VCaP (cell line): ENCODE data around the gene RFTN2.

ENCODE experiments used
- H3K27ac ChIP-seq: fragments of 450-650 bp; 2 replicates; pipeline ENCODE4 v1.5.1; 2017
- TF ChIP-seq, protein P1 (sequence below): fragments of 450-650 bp; conservative IDR thresholded peaks from 2 replicates; pipeline ENCODE4 v1.5.1; 2017; ENCODE audit warnings: mild to moderate bottlenecking, moderate library complexity

Gene RFTN2

DNA sequence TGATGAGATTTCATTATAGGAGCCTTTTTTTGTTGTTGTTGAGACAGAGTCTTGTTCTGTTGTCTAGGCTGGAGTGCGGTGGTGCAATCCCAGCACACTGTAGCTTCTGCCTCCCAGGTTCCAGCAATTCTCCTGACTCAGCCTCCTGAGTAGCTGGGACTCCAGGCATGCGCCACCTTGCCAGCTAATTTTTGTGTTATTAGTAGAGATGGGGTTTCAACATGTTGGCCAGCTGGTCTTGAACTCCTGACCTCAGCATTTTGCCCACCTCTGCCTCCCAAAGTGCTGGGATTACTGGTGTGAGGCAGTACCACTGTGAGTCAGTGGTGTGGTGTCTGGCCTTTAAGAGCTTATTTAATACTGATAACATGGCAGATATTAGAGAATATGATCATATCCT lies 99.4 kb downstream of the RFTN2 start:
- H3K27ac ChIP-seq, result peak overlapping the region; percentile 61
- TF ChIP-seq, protein P1, sequence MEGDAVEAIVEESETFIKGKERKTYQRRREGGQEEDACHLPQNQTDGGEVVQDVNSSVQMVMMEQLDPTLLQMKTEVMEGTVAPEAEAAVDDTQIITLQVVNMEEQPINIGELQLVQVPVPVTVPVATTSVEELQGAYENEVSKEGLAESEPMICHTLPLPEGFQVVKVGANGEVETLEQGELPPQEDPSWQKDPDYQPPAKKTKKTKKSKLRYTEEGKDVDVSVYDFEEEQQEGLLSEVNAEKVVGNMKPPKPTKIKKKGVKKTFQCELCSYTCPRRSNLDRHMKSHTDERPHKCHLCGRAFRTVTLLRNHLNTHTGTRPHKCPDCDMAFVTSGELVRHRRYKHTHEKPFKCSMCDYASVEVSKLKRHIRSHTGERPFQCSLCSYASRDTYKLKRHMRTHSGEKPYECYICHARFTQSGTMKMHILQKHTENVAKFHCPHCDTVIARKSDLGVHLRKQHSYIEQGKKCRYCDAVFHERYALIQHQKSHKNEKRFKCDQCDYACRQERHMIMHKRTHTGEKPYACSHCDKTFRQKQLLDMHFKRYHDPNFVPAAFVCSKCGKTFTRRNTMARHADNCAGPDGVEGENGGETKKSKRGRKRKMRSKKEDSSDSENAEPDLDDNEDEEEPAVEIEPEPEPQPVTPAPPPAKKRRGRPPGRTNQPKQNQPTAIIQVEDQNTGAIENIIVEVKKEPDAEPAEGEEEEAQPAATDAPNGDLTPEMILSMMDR, result no peak

GRCh38 chr2:197573608-197574007 lies 101.8 kb downstream of the RFTN2 start:
- H3K27ac ChIP-seq, result no peak overlapping the region
- TF ChIP-seq, protein P1, result no peak

DNA sequence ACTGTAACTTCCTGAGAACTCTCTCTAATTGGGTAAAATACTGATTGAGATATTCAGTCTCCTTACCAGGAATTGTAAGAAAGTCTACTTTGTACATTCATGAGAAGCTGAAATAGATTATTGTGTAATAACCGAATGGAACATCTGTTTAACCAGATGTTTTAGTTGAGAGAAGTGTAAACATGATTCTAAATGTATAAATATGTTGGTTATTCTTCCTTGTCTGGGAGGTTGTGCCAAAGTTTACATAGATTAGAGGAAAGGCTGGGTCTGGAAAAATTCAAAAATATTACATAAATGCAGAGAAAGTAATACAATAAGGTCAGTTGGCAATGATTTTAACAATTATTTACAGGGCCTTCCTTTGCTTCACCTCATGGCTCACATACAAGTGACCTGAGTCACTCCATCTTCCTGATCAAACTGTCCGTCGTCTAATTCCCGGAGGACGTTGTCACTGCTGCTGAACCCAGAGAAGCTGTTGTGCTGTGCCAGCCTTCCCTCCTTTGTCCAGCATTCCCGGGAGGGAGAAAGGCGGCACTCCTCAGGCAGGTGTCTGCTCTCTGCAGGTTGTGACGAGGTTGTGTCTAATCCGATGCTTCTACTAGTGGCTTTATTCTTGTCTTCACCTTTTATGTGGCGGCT lies 103.6 kb downstream of the RFTN2 start:
- H3K27ac ChIP-seq, result no peak overlapping the region
- TF ChIP-seq, protein P1, result no peak

DNA sequence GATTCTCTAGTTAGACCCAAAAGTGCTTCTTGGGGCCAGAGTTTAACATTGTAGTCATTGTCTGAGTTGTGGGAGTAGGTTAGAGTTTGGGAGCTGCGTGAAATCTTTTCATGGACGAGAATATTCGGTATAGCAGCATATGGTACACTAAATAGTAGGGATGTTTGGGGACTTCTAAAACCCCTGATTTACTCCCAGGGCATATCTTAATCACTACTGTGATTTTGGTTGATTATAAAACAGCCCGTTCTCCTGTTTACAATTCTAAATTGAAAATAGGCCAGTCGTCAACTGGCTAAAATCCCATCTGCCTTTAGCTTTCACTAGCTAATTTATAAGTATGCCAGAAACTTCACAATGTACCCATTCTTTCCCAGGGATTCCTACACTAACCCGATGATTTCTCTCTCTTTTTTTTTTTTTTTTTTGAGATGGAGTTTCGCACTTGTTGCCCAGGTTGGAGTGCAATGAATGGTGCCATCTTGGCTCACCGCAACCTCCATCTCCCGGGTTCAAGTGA lies 115.2 kb downstream of the RFTN2 start:
- TF ChIP-seq, protein P1, result no peak

DNA sequence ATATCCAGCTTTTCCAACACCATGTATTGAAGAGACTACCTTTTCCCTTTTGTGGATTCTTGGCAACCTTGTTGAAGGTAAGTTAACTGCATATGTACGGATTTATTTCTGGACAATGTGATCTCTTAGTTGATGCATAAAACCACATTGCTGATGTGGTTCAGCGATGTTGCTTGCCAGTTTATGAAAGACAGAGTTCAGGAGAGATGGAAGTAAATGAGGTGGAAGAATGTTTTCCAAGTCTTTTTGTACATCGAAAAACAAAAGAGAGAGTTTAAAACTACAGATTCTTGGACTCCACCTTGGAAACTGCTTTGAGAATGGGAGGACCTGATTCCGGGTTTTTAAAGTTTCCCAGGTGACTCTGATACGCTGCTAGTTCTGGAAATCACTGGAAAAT lies 115.7 kb downstream of the RFTN2 start:
- TF ChIP-seq, protein P1, result no peak
- no peak overlapping the region for H3K27ac ChIP-seq

More for the DNA sequence above, 115.2 kb downstream of the RFTN2 start:
- no peak overlapping the region for H3K27ac ChIP-seq

DNA sequence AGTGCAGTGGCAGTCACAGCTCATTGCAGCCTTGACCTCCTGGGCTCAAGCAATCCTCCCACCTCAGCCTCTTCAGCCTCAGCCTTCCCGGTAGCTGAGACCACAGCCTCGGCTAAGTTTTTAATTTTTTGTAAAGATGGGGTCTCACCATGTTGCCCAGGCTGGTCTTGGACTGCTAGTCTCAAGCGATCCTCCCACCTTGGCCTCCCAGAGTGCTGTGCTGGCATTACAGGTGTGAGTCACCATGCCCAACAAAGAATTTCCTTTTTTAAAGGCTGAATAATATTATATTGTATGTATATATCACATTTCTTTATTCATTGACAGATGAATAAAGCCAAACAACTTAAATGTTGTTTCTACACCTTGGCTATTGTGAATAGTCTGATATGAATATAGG lies 117.0 kb downstream of the RFTN2 start:
- H3K27ac ChIP-seq, result no peak overlapping the region
- TF ChIP-seq, protein P1, result no peak

GRCh38 chr2:197556456-197556855 lies 118.9 kb downstream of the RFTN2 start:
- TF ChIP-seq, protein P1, result no peak
- no peak overlapping the region for H3K27ac ChIP-seq
